SK-N-SH treated with all-trans-retinoic acid at 6 μM for 48 hours (cell line): ENCODE measurements around the gene TUBGCP3.

Experiments used
- ATAC-seq: fragments of 200-7000 bp; cut with Tn5 transposase; 3 replicates; pipeline ENCODE4 v1.9.1; 2020; ENCODE audit warnings: mild to moderate bottlenecking, moderate library complexity
- BACH2 ChIP-seq: fragments of 250-450 bp; sonication (Bioruptor Pico); IDR thresholded peaks from 2 replicates; pipeline ENCODE4 v1.9.0; 2021; ENCODE audit warnings: mild to moderate bottlenecking, borderline replicate concordance
- CSDC2 ChIP-seq: fragments of 250-450 bp; sonication (Bioruptor Pico); IDR thresholded peaks from 2 replicates; pipeline ENCODE4 v1.5.0; 2020; ENCODE audit warnings: mild to moderate bottlenecking, moderate library complexity
- CSRNP3 ChIP-seq: fragments of 250-450 bp; sonication (Bioruptor Pico); IDR thresholded peaks from 2 replicates; pipeline ENCODE4 v1.5.1; 2021; ENCODE audit warnings: mild to moderate bottlenecking, moderate library complexity
- ESRRG ChIP-seq: fragments of 250-450 bp; sonication (Bioruptor Pico); IDR thresholded peaks from 2 replicates; pipeline ENCODE4 v1.6.1; 2021; ENCODE audit warnings: mild to moderate bottlenecking
- GLIS3 ChIP-seq: fragments of 250-450 bp; sonication (Bioruptor Pico); IDR thresholded peaks from 2 replicates; pipeline ENCODE4 v1.5.0; 2020; ENCODE audit warnings: mild to moderate bottlenecking, moderate library complexity
- ISL1 ChIP-seq: fragments of 250-450 bp; sonication (Bioruptor Pico); IDR thresholded peaks from 2 replicates; pipeline ENCODE4 v2.1.2; 2022; ENCODE audit warnings: mild to moderate bottlenecking, moderate library complexity
- OSR1 ChIP-seq: fragments of 250-450 bp; sonication (Bioruptor Pico); IDR thresholded peaks from 2 replicates; pipeline ENCODE4 v1.8.0; 2022; ENCODE audit warnings: moderate library complexity, mild to moderate bottlenecking, inconsistent platforms
- POU6F1 ChIP-seq: fragments of 250-450 bp; sonication (Bioruptor Pico); IDR thresholded peaks from 2 replicates; pipeline ENCODE4 v1.8.0; 2021; ENCODE audit warnings: low read depth, mild to moderate bottlenecking, moderate library complexity, borderline replicate concordance
- TOX ChIP-seq: fragments of 250-450 bp; sonication (Bioruptor Pico); IDR thresholded peaks from 2 replicates; pipeline ENCODE4 v1.8.0; 2021; ENCODE audit warnings: mild to moderate bottlenecking, moderate library complexity, borderline replicate concordance
- ZC3H10 ChIP-seq: fragments of 250-450 bp; sonication (Bioruptor Pico); IDR thresholded peaks from 2 replicates; pipeline ENCODE4 v1.5.1; 2021; ENCODE audit warnings: mild to moderate bottlenecking, moderate library complexity
- ZFP3 ChIP-seq: fragments of 250-450 bp; sonication (Bioruptor Pico); IDR thresholded peaks from 2 replicates; pipeline ENCODE4 v1.5.0; 2020; ENCODE audit warnings: mild to moderate bottlenecking, moderate library complexity
- ZFP30 ChIP-seq: fragments of 450-650 bp; formaldehyde crosslinking; IDR thresholded peaks from 2 replicates; pipeline ENCODE4 v1.5.0; 2022; ENCODE audit warnings: mild to moderate bottlenecking, moderate library complexity
- ZNF70 ChIP-seq: fragments of 450-650 bp; formaldehyde crosslinking; IDR thresholded peaks from 2 replicates; pipeline ENCODE4 v1.5.0; 2020; ENCODE audit warnings: mild to moderate bottlenecking, moderate library complexity
- ZNF8 ChIP-seq: fragments of 450-650 bp; formaldehyde crosslinking; IDR thresholded peaks from 2 replicates; pipeline ENCODE4 v1.5.0; 2020; ENCODE audit warnings: mild to moderate bottlenecking, moderate library complexity
- TF ChIP-seq, protein P1 (sequence below): fragments of 250-450 bp; sonication (Bioruptor Pico); IDR thresholded peaks from 2 replicates; pipeline ENCODE4 v1.5.1; 2020; ENCODE audit warnings: low read depth, mild to moderate bottlenecking, moderate library complexity

TUBGCP3 gene

GRCh38 chr13:112438515-112438914 lies 149.4 kb downstream of the TUBGCP3 start (continued):
- TF ChIP-seq, protein P1, sequence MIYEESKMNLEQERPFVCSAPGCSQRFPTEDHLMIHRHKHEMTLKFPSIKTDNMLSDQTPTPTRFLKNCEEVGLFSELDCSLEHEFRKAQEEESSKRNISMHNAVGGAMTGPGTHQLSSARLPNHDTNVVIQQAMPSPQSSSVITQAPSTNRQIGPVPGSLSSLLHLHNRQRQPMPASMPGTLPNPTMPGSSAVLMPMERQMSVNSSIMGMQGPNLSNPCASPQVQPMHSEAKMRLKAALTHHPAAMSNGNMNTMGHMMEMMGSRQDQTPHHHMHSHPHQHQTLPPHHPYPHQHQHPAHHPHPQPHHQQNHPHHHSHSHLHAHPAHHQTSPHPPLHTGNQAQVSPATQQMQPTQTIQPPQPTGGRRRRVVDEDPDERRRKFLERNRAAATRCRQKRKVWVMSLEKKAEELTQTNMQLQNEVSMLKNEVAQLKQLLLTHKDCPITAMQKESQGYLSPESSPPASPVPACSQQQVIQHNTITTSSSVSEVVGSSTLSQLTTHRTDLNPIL (CRISPR knock-in tag), result no peak
- TF ChIP-seq ESRRG (CRISPR knock-in tag), result no peak
- TF ChIP-seq, all 23 proteins: peak for 0

DNA sequence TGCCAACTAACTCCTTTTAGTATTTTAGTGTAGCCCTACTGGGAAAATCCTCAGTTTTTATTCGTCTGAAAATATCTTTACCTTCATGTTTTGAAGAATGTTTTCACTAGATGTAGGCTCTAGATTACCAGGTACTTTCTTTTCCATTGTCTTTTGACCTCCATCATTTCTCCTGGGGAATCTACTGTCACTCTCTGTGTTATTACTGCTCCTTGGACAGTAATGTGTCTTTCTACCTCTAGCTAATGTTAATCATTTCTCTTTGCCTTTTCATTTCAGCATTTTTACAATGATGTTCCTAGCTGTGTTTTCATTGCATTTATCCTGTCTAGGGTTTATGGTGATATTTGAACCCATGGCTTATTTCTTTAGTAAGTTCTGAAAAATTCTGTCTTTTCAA lies 149.9 kb downstream of the TUBGCP3 start:
- TF ChIP-seq GLIS3 (CRISPR knock-in tag), result no peak
- no peak for TF ChIP-seq ZNF8
- no peak for TF ChIP-seq TOX (CRISPR knock-in tag)
- TF ChIP-seq POU6F1, result no peak
- no peak for TF ChIP-seq ZFP30
- TF ChIP-seq OSR1 (CRISPR knock-in tag), result no peak
- no peak for TF ChIP-seq ZNF70 (CRISPR knock-in tag)
- no peak for TF ChIP-seq CSRNP3 (CRISPR knock-in tag)
- no peak for ATAC-seq

GRCh38 chr13:112435973-112436372 lies 152.0 kb downstream of the TUBGCP3 start:
- TF ChIP-seq BACH2 (CRISPR knock-in tag), result no peak
- TF ChIP-seq ZNF70 (CRISPR knock-in tag), result no peak
- no peak for TF ChIP-seq ZFP3 (CRISPR knock-in tag)
- TF ChIP-seq CSDC2 (CRISPR knock-in tag), result no peak
- no peak for TF ChIP-seq ISL1 (CRISPR knock-in tag)
- TF ChIP-seq ZC3H10 (CRISPR knock-in tag), result no peak
- TF ChIP-seq OSR1 (CRISPR knock-in tag), result no peak
- no peak for ATAC-seq
